Central memory CD8-positive, alpha-beta T cell (primary cell): ENCODE measurements around the gene TRIM8.

ENCODE experiments used
- ATAC-seq: fragments of 150-1000 bp; cut with Tn5 transposase; replicated peaks from 2 replicates; pipeline ENCODE4 v1.10.0; 2022; ENCODE audit warnings: mild to moderate bottlenecking, moderate FRiP score, moderate number of reproducible peaks; ENCODE audit not compliant: poor library complexity, severe bottlenecking; ENCODE audit errors: extremely low read depth
- DNase-seq, 2 donors: peaks; one replicate each; pipeline ENCODE4 v3.0.0; 2021; ENCODE audit warnings: low spot score in 2 of 2
- H3K27ac Mint-ChIP-seq: one replicate; pipeline ENCODE4 v1.8.0; 2022; ENCODE audit warnings: low read depth, mild to moderate bottlenecking, moderate library complexity, mixed read lengths
- H3K27me3 Mint-ChIP-seq: one replicate; pipeline ENCODE4 v1.8.0; 2022; ENCODE audit warnings: mixed read lengths
- H3K36me3 Mint-ChIP-seq: one replicate; pipeline ENCODE4 v1.8.0; 2022; ENCODE audit warnings: mild to moderate bottlenecking, moderate library complexity, mixed read lengths; ENCODE audit not compliant: insufficient read depth
- H3K4me1 Mint-ChIP-seq: one replicate; pipeline ENCODE4 v1.8.0; 2022; ENCODE audit warnings: mixed read lengths
- H3K4me3 Mint-ChIP-seq: one replicate; pipeline ENCODE4 v1.8.0; 2022; ENCODE audit warnings: mild to moderate bottlenecking, moderate library complexity, mixed read lengths
- H3K9me3 Mint-ChIP-seq: one replicate; pipeline ENCODE4 v1.8.0; 2022; ENCODE audit warnings: mixed read lengths

The TRIM8 gene

GRCh38 chr10:102651455-102652169 lies 7.3 kb downstream of the TRIM8 start:
- no peak for DNase-seq

GRCh38 chr10:102652170-102652916 lies 8.1 kb downstream of the TRIM8 start:
- DNase-seq (no peak), ATAC-seq (peak; percentile 44)
- H3K9me3 Mint-ChIP-seq = no peaks in the 10 kb centered on the region
- H3K4me1 Mint-ChIP-seq = peaks cover 78% of the 10 kb centered on the region
- H3K4me3 Mint-ChIP-seq = peak overlapping the region; percentile 97
- H3K27ac Mint-ChIP-seq = peak overlapping the region; percentile 88
- H3K36me3 Mint-ChIP-seq = peaks cover 37% of the 10 kb centered on the region
- H3K27me3 Mint-ChIP-seq = no peaks in the 10 kb centered on the region

More at GRCh38 chr10:102651455-102652169, 7.3 kb downstream of the TRIM8 start:
- Mint-ChIP-seq H3K9me3 (no peaks in the 10 kb centered on the region), H3K27ac (peak overlapping the region; percentile 88), H3K36me3 (peaks cover 41% of the 10 kb centered on the region), H3K27me3 (no peaks in the 10 kb centered on the region), H3K4me1 (peaks cover 84% of the 10 kb centered on the region), H3K4me3 (peak overlapping the region; percentile 97)
- no peak for ATAC-seq

DNA sequence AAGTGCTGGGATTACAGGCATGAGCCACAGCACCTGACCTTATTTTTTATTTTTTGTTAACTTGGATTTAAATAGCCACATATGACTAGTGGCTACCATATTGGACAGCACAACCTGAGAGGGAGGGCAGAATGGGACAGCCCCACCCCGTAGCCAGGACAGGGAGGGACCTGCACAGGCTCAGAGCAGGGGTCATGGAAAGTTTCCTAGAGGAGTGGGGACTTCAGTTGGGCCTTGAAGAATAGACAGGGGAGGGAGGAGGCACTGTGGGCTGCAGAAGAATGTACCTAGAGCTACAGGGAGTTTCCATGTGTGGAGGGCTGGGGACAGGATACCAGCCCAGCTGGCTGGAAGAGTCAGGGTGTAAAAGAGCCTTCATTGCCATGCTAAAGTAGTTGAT lies 8.8 kb downstream of the TRIM8 start:
- DNase-seq (no peak), ATAC-seq (no peak)
- H3K27ac Mint-ChIP-seq = peak overlapping the region; percentile 88
- no peaks in the 10 kb centered on the region for H3K27me3 Mint-ChIP-seq
- H3K9me3 Mint-ChIP-seq = no peaks in the 10 kb centered on the region
- peaks cover 78% of the 10 kb centered on the region for H3K4me1 Mint-ChIP-seq
- H3K4me3 Mint-ChIP-seq = peak overlapping the region; percentile 97
- peaks cover 42% of the 10 kb centered on the region for H3K36me3 Mint-ChIP-seq

DNA sequence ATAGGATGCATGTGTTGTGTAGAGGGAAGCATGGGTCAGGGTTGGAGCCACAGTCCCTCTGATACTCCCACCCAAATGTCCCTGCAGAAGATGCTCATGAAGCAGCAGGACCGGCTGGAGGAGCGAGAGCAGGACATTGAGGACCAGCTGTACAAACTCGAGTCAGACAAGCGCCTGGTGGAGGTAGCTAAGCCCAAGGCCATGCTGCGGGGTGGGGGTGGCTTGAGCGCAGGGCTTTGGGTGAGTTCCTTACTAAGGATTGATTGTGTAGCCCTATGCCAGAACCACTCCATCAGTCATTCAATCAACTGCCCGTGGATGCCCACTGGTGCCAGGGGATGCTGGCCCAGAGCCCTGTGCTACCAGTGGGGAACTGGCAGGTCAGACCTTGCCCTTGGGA lies 10.3 kb downstream of the TRIM8 start:
- DNase-seq (no peak), ATAC-seq (no peak)
- Mint-ChIP-seq H3K27me3 (no peaks in the 10 kb centered on the region), H3K4me1 (peaks cover 69% of the 10 kb centered on the region), H3K36me3 (peaks cover 45% of the 10 kb centered on the region), H3K4me3 (no peak overlapping the region), H3K9me3 (no peaks in the 10 kb centered on the region), H3K27ac (peak overlapping the region; percentile 88)

DNA sequence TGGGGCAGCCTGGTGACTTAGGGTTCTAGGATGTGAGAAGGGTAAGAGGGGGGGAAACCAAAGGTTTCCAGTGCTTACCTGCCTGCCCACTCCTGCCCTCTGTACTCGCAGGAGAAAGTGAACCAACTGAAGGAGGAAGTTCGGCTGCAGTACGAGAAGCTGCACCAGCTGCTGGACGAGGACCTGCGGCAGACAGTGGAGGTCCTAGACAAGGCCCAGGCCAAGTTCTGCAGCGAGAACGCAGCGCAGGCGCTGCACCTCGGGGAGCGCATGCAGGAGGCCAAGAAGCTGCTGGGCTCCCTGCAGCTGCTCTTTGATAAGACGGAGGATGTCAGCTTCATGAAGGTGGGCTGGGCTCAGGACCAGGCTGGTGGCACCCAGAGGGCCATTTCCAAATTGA lies 10.7 kb downstream of the TRIM8 start:
- H3K27ac Mint-ChIP-seq = peak overlapping the region; percentile 88

GRCh38 chr10:102656026-102656425 lies 11.7 kb downstream of the TRIM8 start:
- DNase-seq = no peak
- ATAC-seq = no peak
- H3K36me3 Mint-ChIP-seq = peaks cover 43% of the 10 kb centered on the region
- no peak overlapping the region for H3K4me3 Mint-ChIP-seq
- H3K27ac Mint-ChIP-seq = no peak overlapping the region
- H3K4me1 Mint-ChIP-seq = peaks cover 63% of the 10 kb centered on the region
- no peaks in the 10 kb centered on the region for H3K27me3 Mint-ChIP-seq
- H3K9me3 Mint-ChIP-seq = no peaks in the 10 kb centered on the region

More for the DNA sequence above, 10.7 kb downstream of the TRIM8 start:
- Mint-ChIP-seq H3K4me1 (peaks cover 65% of the 10 kb centered on the region), H3K27me3 (no peaks in the 10 kb centered on the region), H3K4me3 (no peak overlapping the region), H3K9me3 (no peaks in the 10 kb centered on the region), H3K36me3 (peaks cover 45% of the 10 kb centered on the region)
- ATAC-seq = no peak
- no peak for DNase-seq

- Mint-ChIP-seq H3K27me3 (no peaks in the 10 kb centered on the region), H3K27ac (peak overlapping the region; percentile 29), H3K4me1 (peaks cover 63% of the 10 kb centered on the region), H3K9me3 (no peaks in the 10 kb centered on the region), H3K36me3 (peaks cover 43% of the 10 kb centered on the region), H3K4me3 (no peak overlapping the region)
- DNase-seq (no peak), ATAC-seq (no peak)
These were observed 12.6 kb downstream of the TRIM8 start for GRCh38 chr10:102656791-102657371.

DNA sequence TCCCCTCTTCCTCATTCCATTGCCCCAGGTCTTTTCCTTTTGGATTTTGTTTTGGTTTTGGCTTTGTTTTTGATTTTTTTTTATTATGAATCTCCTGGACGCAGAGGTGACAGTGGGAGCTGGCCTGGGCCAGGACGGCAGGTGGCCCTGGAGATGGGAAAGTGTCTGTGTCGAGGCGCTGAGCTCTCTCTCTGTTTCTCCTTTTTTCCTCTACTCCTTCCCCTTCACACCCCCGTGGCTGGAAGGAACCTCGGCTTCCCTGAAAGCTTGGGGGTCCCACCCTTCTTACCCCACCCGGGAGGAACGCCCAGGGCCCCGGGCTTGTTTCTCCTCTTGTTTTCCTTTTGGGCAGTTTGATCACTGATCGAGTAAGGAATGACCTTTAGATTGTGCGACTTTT lies 13.2 kb downstream of the TRIM8 start:
- DNase-seq = no peak
- peaks cover 57% of the 10 kb centered on the region for H3K4me1 Mint-ChIP-seq
- H3K4me3 Mint-ChIP-seq = no peak overlapping the region
- no peaks in the 10 kb centered on the region for H3K27me3 Mint-ChIP-seq
- H3K36me3 Mint-ChIP-seq = peaks cover 40% of the 10 kb centered on the region
- ATAC-seq = no peak
- H3K9me3 Mint-ChIP-seq = no peaks in the 10 kb centered on the region
- H3K27ac Mint-ChIP-seq = no peak overlapping the region

DNA sequence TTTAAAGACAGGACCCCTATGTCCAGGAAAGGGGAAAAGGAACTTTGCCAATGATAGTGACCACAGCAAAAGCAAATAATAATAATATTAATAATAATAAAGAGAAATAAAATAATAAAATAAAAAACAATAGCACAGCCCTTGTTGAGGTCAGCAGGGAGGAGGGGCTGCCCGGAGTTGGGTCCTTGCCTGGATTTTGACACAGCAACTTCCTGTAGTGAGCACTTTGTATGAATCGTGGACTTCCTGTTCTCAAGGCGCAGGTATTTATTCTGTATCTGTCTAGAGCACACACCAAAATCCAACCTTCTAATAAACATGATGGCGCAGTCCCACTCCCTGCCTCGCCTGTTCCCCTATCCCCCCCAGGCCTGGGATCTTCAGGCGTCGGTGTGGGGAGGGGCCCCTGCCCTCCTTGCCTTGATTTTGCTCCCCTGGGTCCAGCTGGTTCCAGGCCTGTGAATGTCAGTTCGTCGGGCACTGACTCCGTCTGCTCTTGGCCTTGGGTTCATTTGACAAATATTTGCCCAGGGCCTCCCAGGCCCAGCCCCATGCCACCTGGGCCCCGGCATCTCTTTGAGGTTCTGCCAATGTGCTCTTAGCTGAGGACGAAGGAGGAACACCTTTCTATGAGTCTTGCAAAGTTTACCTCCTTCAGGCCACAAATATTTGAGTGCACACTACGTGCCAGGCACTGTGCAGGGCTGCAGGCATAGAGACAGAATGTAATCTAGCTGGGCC lies 13.9 kb downstream of the TRIM8 start:
- no peak for DNase-seq
- peaks cover 34% of the 10 kb centered on the region for H3K36me3 Mint-ChIP-seq
- no peak for ATAC-seq

GRCh38 chr10:102658802-102659201 lies 14.5 kb downstream of the TRIM8 start:
- H3K4me1 Mint-ChIP-seq = peaks cover 44% of the 10 kb centered on the region
- H3K9me3 Mint-ChIP-seq = no peaks in the 10 kb centered on the region
- H3K27me3 Mint-ChIP-seq = no peaks in the 10 kb centered on the region
- no peak for DNase-seq
- no peak for ATAC-seq
- peaks cover 28% of the 10 kb centered on the region for H3K36me3 Mint-ChIP-seq
- H3K4me3 Mint-ChIP-seq = no peak overlapping the region
- H3K27ac Mint-ChIP-seq = no peak overlapping the region

More for the DNA sequence above, 13.9 kb downstream of the TRIM8 start:
- H3K27me3 Mint-ChIP-seq = no peaks in the 10 kb centered on the region
- no peaks in the 10 kb centered on the region for H3K9me3 Mint-ChIP-seq
- H3K4me1 Mint-ChIP-seq = peaks cover 50% of the 10 kb centered on the region
- no peak overlapping the region for H3K4me3 Mint-ChIP-seq
- H3K27ac Mint-ChIP-seq = no peak overlapping the region

DNA sequence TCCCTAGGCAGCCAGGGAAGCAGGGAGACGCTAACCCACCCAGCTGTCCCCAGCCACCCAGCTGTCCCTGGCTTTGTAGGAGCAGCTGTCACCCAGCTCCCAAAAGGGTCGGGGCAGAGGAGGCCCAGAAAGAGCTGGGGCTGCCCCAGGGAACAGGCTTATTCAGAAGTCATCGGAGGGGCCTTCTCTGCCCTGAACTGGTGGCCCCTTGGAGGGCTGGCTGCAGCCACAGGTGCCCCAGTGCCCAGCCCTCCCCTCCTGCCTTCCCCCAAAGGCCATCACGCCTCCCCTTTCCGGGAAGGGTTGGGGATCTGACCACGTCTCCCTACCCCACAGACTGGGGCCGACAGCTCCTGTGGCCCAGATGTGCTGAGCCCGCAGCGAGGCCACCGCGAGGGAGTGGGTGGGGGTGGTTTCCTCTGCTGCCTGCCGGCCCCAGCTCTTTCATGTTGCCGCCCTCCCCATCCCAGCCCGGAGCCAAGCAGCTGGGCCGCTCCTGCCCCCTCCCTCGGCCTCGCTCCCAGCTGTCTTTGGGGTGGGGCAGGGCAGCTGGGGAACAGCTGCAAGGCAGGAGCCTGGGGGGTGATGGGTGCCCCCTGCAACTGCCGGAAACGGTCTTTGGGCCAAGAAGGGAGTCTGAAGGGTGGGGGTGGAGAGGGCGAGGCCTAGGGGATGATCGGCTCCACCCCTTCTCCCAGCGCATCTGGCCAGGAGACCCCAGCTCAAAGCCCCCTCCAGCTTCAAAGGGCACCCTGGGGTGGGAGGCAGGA lies 16.8 kb downstream of the TRIM8 start:
- H3K9me3 Mint-ChIP-seq = no peaks in the 10 kb centered on the region
- H3K36me3 Mint-ChIP-seq = peaks cover 15% of the 10 kb centered on the region
- peak; percentile 77 for ATAC-seq
- H3K4me3 Mint-ChIP-seq = peak overlapping the region; percentile 68
- H3K4me1 Mint-ChIP-seq = peaks cover 32% of the 10 kb centered on the region
- no peak overlapping the region for H3K27ac Mint-ChIP-seq
- peak in 1 of 2 donors; percentile 29 for DNase-seq
- no peaks in the 10 kb centered on the region for H3K27me3 Mint-ChIP-seq

DNA sequence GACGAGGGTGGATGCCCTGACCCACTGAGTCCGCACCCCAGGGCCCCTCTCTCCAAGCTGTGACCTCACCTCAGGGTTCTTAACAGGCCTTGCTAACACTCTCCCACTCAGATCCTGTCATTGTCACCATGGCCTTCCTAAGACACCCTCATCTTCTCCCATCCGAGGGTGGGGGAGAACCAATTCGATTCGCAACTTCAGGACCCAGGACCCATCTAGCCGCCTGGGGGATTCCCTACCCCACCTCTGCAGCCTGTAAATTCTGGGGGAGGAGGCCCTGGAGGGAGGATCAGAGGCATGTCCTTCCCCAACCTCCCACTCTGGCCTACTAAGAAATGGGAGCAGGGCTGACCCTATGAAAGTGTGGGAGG lies 17.4 kb downstream of the TRIM8 start:
- ATAC-seq = no peak
- Mint-ChIP-seq H3K36me3 (peaks cover 13% of the 10 kb centered on the region), H3K4me1 (peaks cover 32% of the 10 kb centered on the region), H3K27ac (no peak overlapping the region), H3K4me3 (peak overlapping the region; percentile 68), H3K27me3 (no peaks in the 10 kb centered on the region), H3K9me3 (no peaks in the 10 kb centered on the region)
- no peak for DNase-seq
